H1 (cell line): Measurements from ENCODE around the gene LRRC25. TPM values are rescaled to one million over a fixed set of nuclear protein-coding genes. Genes with fewer than 3 reads are reported as not detected.
A peak's percentile ranks its signal among the peaks of the same experiment; 100 is the strongest.

ENCODE experiments used
- ATF3 ChIP-seq: IDR thresholded peaks from 2 replicates; pipeline ENCODE4 v1.6.1; 2011; ENCODE audit warnings: low read depth, mild to moderate bottlenecking, low read length; ENCODE audit not compliant: insufficient read depth
- BCL11A ChIP-seq, 2 experiments: IDR thresholded peaks; one replicate each; pipeline ENCODE4 v1.6.1; 2011; ENCODE audit warnings: low read depth in 2 of 2, low read length in 2 of 2, mild to moderate bottlenecking in 2 of 2
- CBX8 ChIP-seq: fragments of 300-800, 300-1000 bp; sonication (generic); IDR thresholded peaks from 2 replicates; pipeline ENCODE4 v1.7.1; 2016; ENCODE audit warnings: low read depth, low read length, borderline replicate concordance
- CEBPB ChIP-seq: IDR thresholded peaks from 2 replicates; pipeline ENCODE4 v1.6.1; 2012; ENCODE audit warnings: low read depth, low read length
- CTCF ChIP-seq, 3 experiments: IDR thresholded peaks; 1 replicate in 2 of 3; 2 replicates in 1 of 3; pipeline versions ENCODE4 v1.5.1 to v1.6.1; 2011; ENCODE audit warnings: low read length in 3 of 3, mild to moderate bottlenecking in 3 of 3, inconsistent platforms in 2 of 3, low read depth in 1 of 3, moderate library complexity in 1 of 3; ENCODE audit not compliant: insufficient read depth in 1 of 3; ENCODE audit errors: control extremely low read depth in 1 of 3
- EZH2 ChIP-seq: fragments of 200-600 bp; sonication (generic); IDR thresholded peaks from 2 replicates; pipeline ENCODE4 v1.7.1; 2012; ENCODE audit warnings: low read depth, mild to moderate bottlenecking, moderate library complexity, low read length, inconsistent platforms; ENCODE audit not compliant: severe bottlenecking
- MAX ChIP-seq: IDR thresholded peaks from 2 replicates; pipeline ENCODE4 v1.6.1; 2012; ENCODE audit warnings: inconsistent platforms
- RFX5 ChIP-seq: IDR thresholded peaks from 2 replicates; pipeline ENCODE4 v1.6.1; 2011; ENCODE audit warnings: low read depth, low read length, improper control_type of control experiment, borderline replicate concordance
- SIX5 ChIP-seq: IDR thresholded peaks from 2 replicates; pipeline ENCODE4 v1.6.1; 2011; ENCODE audit warnings: mild to moderate bottlenecking, low read depth, low read length
- SP4 ChIP-seq: IDR thresholded peaks from 2 replicates; pipeline ENCODE4 v1.6.1; 2012; ENCODE audit warnings: low read length, inconsistent platforms
- SUZ12 ChIP-seq: fragments of 200-600 bp; sonication (generic); IDR thresholded peaks from 2 replicates; pipeline ENCODE4 v1.6.1; 2012; ENCODE audit warnings: mild to moderate bottlenecking, inconsistent platforms, low read length, moderate library complexity, mixed read lengths
- USF2 ChIP-seq: IDR thresholded peaks from 2 replicates; pipeline ENCODE4 v1.6.1; 2011; ENCODE audit warnings: low read length, improper control_type of control experiment
- polyA plus RNA-seq, 7 experiments: library from polyadenylated mRNA; depleted of rRNA in 3 of 7; stranded (reverse) in 5 of 7; unstranded in 2 of 7; fragments of >200 nt in 5 of 7; fragments of 200-250 nt in 2 of 7; gene quantifications; 1 replicate in 5 of 7; 2 replicates in 1 of 7; 4 replicates in 1 of 7; pipeline versions ENCODE4 v1.2.1 to v1.2.3, GENCODE V29; 2011 to 2013; ENCODE audit warnings: missing spikeins in 2 of 7, mixed read lengths in 2 of 7
- total RNA-seq: library from RNA; stranded (reverse); fragmentation: NEBNext Ultra II Directional; extraction: Animal tissue kit (Norgen Biotek cat#: 25700); gene quantifications from 2 replicates; pipeline ENCODE4 v1.2.1, GENCODE V29; 2021

LRRC25 gene
- total and polyA plus RNA-seq, 2 of the 8 experiments (the other 6 are each of a cell fraction or from before 2014, with no cell fraction given), result 0.20 to 0.41 TPM

GRCh38 chr19:18346091-18346490, 51.3 kb downstream of the LRRC25 start (continued):
- TF ChIP-seq USF2 (no peak), CBX8 (no peak), BCL11A (IDR thresholded peaks at IDR 0.05; ENCODE audit: low read depth in 2 of 2, low read length in 2 of 2) (no peak), CTCF (IDR thresholded peaks at IDR 0.05; ENCODE audit: control extremely low read depth in 1 of 3, insufficient read depth in 1 of 3, low read depth in 1 of 3, low read length in 3 of 3) (peak; percentile 1 to 19 (median 4); a peak in 2 of 4 replicates), ATF3 (no peak), RFX5 (no peak), CEBPB (no peak), SUZ12 (no peak), SIX5 (no peak), SP4 (no peak), EZH2 (no peak), MAX (peak; percentile 15; the same call in 1 of the 2 replicates)
- TF ChIP-seq, all 59 proteins: peak for 11
